GM19025 (cell line): Measurements from ENCODE around the gene NEDD4L.

Experiments
- ATAC-seq: cut with Tn5 transposase; IDR thresholded peaks from one replicate; pipeline ENCODE4 v1.9.1; 2021; ENCODE audit warnings: mild to moderate bottlenecking, low read depth, moderate library complexity; ENCODE audit not compliant: unreplicated experiment

The NEDD4L gene

GRCh38 chr18:58110398-58110797 is 66.4 kb downstream of the NEDD4L start:
- peak; percentile 67 for ATAC-seq

- ATAC-seq: no peak
These were observed 68.1 kb downstream of the NEDD4L start for GRCh38 chr18:58112174-58112573.

DNA sequence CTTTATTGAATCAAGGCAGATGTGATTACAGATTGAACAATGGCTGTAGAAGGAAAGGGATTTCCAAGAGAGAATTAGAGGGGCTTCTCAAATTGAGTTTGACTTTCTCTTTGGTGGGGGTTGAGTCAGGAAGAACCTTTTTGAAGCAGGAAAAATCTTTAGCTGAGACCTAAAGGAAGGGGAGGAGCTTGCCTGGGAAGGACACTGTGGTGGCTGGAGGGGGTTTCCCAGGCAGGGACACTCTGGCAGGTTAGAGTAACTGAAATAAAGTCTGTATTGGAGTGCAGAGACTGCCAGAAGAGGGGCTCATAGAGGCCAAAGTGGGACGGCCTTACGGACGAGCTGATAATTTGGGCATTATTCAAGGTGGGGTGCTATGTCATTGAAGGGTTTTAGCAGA is 69.3 kb downstream of the NEDD4L start:
- peak; percentile 72 for ATAC-seq

DNA sequence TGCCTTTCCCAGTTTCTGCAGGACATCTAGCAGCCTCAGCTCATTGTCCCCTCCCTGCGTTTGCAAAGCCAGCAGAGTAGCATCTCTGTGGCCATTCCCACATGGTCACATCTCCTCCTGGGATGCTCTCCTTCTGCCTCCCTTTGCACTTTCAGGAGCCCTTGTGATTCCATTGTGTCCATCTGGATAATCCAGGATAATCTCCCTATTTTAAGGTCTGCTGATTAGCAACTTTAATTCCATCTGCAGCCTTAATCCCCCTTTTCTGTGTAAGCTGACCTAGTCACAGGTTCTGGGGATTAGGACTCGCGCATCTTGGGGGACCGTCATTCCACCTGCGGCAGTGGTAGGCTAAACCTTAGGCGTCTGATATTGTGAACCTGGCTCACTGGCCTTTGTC is 70.7 kb downstream of the NEDD4L start:
- ATAC-seq: no peak

- no peak for ATAC-seq
These were observed 72.8 kb downstream of the NEDD4L start for GRCh38 chr18:58116818-58117217.

- no peak for ATAC-seq
These were observed 73.9 kb downstream of the NEDD4L start for GRCh38 chr18:58117786-58118403.

GRCh38 chr18:58118536-58118935 is 74.5 kb downstream of the NEDD4L start:
- ATAC-seq: no peak

DNA sequence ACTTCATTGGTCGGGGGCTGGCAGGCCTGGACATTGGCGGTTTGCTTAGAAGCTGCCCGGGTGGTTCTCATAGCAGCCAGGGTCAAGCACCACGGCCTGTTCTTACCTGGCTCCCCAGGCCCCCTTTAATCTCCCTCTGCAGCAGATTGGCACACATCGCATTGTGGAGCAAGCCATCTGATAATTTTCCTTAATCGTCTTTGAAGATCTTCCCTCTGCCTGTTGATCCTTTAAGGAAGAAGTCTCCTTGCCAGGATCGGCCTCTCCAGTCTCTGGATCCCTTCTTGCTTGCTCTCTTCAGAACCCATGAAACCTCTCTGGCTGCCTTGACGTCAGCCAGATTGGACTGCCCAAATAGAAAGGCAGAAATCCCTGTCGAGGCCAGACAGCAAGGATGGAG is 75.8 kb downstream of the NEDD4L start:
- no peak for ATAC-seq

- no peak for ATAC-seq
These were observed 80.4 kb downstream of the NEDD4L start for GRCh38 chr18:58124475-58124874.

DNA sequence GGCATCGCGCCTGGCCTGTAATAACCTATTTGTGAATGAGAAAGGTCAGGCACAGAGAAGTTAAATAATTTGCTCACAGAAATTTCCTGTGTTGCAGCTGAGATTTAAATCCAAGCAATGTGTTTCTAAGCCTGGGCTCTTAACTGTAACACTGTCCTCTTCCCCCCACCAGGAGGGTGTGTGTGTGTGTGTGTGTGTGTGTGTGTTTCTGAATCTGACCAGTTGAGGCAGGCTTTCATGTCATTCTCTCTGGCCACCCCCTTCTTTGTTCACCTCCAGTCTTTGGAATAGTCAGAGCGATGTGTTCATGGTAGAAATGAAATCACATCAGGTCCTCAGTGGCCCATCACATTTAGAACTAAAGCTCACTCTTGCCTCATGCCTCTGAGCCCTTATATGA is 81.2 kb downstream of the NEDD4L start:
- no peak for ATAC-seq

DNA sequence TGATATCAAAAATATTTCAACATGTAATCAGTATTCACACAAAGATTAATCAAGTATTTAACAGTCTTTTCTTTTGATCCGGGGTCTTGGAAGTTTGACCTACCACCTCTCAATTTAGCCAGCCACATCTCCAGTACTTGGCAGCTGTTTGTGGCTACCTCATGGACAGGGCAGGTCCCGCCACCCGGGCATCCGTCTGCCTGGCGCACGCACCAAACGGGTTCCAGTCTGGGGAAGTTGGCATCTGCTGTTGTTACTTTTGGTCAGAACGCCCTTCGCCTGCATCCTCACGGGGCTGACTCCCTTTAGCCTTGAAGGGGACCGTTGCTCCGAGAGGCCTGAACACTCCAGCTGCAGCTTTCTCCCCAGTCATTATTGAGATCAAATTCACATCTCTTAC is 81.7 kb downstream of the NEDD4L start:
- no peak for ATAC-seq

GRCh38 chr18:58128381-58129374 is 84.7 kb downstream of the NEDD4L start:
- no peak for ATAC-seq

DNA sequence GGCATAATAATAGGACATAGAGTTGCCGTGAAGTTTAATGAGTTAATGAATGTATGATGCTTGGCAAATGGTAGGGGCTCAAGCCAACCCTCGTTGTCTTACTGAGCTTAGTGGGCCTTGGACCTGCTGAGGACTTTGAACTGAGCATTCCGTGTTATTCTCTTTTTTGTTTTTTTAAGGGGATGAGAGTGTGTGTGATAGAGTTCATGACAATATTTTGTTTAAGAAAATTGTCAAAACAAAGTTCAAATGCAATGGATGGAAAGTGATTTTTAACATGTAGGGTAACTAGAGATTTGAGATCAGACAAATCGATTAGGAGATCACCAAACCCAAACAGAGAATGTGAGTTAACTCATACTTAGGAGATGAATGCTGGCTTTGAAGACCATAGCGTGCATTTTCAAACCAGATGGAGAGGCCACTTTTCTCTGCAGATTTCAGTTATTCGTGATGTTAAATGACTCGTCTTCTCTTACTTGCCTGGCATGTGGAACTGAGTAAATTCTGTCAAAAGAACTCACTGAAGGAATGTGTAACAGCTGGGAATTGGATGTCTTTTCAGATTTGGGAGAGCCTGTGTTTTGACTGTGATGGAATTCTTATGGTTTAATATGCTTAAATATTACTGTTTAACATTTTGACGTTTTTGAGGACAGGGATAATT is 88.7 kb downstream of the NEDD4L start:
- ATAC-seq: no peak

DNA sequence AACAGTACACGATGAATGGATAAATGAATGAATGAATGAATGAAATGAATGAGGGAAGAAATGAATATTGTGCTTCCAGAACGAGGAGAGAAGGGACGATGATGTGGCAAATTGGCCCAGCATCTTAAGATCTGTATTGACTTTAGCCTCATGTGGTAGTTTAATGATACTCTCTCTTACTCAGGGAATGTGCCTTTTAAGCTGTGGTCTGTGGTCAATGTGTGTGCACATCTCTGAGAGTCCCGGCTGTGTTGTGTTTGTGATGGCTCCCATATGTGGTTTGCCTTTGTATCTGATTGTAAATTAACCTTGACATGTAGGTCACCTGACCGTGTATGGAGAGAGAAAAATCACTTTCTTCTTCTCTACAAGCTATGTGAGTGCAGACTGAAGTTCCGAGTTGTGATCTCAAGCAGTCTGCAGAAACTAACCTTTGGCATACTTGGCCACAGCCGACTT is 91.2 kb downstream of the NEDD4L start:
- ATAC-seq: no peak

DNA sequence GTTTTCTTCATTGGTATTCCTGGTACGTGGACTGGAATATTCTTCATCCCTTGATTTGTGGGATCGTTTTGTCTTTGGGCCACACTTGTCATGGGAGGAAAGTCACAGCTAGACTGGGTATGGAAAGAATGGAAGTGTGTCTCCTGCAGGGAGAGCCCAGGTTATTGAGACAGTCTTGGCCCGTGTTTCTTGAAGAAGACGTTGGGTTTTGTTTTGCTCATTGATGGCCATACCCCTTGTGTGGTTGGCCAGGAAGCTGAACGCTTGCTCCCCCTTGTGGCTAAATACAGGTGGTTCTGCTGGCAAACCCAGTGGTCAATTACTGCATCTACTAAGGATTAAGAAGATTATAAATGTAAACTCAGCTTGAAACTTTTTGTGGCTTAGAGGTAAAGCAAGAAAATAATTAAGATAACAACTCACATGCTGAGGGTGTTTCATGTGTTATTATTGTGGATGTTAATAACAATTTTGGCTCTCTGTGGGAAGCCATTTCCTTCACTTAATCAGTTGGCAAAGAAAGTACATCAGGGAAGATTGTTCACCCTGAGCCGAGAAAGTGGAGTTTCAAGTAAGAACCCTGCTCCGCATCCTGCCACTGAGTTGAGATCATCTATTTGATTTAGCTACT is 91.8 kb downstream of the NEDD4L start:
- peak; percentile 71 for ATAC-seq

GRCh38 chr18:58136879-58137278 is 92.9 kb downstream of the NEDD4L start:
- no peak for ATAC-seq

DNA sequence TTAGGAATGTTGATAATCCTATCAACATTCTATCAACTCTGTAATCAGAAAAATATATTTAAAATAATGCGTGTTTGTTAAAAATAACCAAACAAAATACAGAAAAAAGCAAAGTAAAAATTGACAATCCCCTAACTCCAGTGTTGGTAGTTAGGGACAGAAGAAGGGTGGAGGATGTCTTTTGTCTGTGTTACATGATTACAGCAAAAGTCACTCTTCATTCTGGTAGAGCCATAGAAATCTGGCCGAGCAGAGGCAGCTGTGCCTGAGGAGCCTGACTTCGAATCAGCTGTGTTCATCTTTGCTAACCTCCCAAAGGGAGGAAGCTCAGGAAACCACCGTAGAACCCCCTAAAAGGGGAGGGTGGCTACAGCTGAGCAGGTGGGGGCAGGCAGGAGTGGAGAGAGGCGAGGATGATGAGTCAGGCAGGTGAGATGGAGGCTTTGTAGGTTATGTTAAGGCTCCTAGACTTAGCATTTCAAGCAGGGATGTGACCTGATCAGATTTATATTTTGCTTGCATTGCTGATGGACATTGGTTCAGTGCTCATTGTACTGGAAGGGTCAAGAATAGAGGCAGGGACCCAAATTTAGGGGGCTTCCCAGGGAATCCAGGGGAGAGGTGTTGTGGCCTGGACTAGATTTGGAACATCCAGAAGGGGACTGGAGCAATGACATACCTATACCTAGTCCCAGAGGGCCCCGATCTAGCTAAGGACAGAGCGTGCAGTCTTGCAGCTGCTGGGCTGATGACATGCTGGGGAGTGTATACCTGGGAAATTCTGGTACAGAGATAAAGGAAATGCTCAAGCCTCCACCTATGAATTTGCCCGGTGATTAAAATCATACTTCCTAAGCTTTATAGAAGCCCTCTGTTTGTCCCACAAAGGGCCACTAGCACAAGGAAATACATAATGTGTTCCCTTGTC is 95.7 kb downstream of the NEDD4L start:
- no peak for ATAC-seq

GRCh38 chr18:58140387-58141325 is 96.6 kb downstream of the NEDD4L start:
- ATAC-seq: no peak

GRCh38 chr18:58143386-58143785 is 99.4 kb downstream of the NEDD4L start:
- ATAC-seq: no peak
